Measurements from ENCODE around the gene SDHAF3.
"Not testable (repeated sequence)": the region's sequence is repeated elsewhere in the genome, so short reads cannot be mapped to it uniquely, and the experiment has no call there.

SDHAF3 gene

GRCh38 chr7:97117372-97118188, at the start of gene SDHAF3:
TSS of gene SDHAF3 (plus strand) at chr7:97117698. CDS start at chr7:97117724, 26 bp downstream.
- in situ Hi-C loops (cut with HindIII; ENCODE audit: low pct_ligation_motif_present, low pct_unique_long_range_greater_than_20kb, low sequenced_read_pairs) = no loop called here
- peak; percentile 100 for DNase-seq

GRCh38 chr7:97072025-97072424, 45.5 kb upstream of the SDHAF3 start:
- in situ Hi-C loops (cut with HindIII; ENCODE audit: low pct_ligation_motif_present, low pct_unique_long_range_greater_than_20kb, low sequenced_read_pairs); DNase-seq: not testable (repeated sequence)

GRCh38 chr7:97075928-97076327, 41.6 kb upstream of the SDHAF3 start:
- in situ Hi-C loops (cut with HindIII; ENCODE audit: low pct_ligation_motif_present, low pct_unique_long_range_greater_than_20kb, low sequenced_read_pairs) = no loop called here

GRCh38 chr7:97078023-97078969, 39.2 kb upstream of the SDHAF3 start:
- in situ Hi-C loops (cut with HindIII; ENCODE audit: low pct_ligation_motif_present, low pct_unique_long_range_greater_than_20kb, low sequenced_read_pairs) = no loop called here
- DNase-seq = no peak

More at GRCh38 chr7:97075928-97076327, 41.6 kb upstream of the SDHAF3 start:
- no peak for DNase-seq

GRCh38 chr7:97079300-97079699, 38.2 kb upstream of the SDHAF3 start:
- in situ Hi-C loops (cut with HindIII; ENCODE audit: low pct_ligation_motif_present, low pct_unique_long_range_greater_than_20kb, low sequenced_read_pairs) = no loop called here
- no peak for DNase-seq

- no peak for DNase-seq
- in situ Hi-C loops (cut with HindIII; ENCODE audit: low pct_ligation_motif_present, low pct_unique_long_range_greater_than_20kb, low sequenced_read_pairs) = no loop called here
These were observed 35.8 kb upstream of the SDHAF3 start for GRCh38 chr7:97081521-97082300.

GRCh38 chr7:97088364-97088763, 29.1 kb upstream of the SDHAF3 start:
- in situ Hi-C loops (cut with HindIII; ENCODE audit: low pct_ligation_motif_present, low pct_unique_long_range_greater_than_20kb, low sequenced_read_pairs) = no loop called here

GRCh38 chr7:97089771-97090170, 27.7 kb upstream of the SDHAF3 start:
- no peak for DNase-seq
- in situ Hi-C loops (cut with HindIII; ENCODE audit: low pct_ligation_motif_present, low pct_unique_long_range_greater_than_20kb, low sequenced_read_pairs) = no loop called here

More at GRCh38 chr7:97088364-97088763, 29.1 kb upstream of the SDHAF3 start:
- no peak for DNase-seq

GRCh38 chr7:97090761-97091353, 26.6 kb upstream of the SDHAF3 start:
- DNase-seq = no peak
- in situ Hi-C loops (cut with HindIII; ENCODE audit: low pct_ligation_motif_present, low pct_unique_long_range_greater_than_20kb, low sequenced_read_pairs) = no loop called here

GRCh38 chr7:97094284-97094930, 23.1 kb upstream of the SDHAF3 start:
- DNase-seq = no peak
- in situ Hi-C loops (cut with HindIII; ENCODE audit: low pct_ligation_motif_present, low pct_unique_long_range_greater_than_20kb, low sequenced_read_pairs) = no loop called here

- no peak for DNase-seq
- in situ Hi-C loops (cut with HindIII; ENCODE audit: low pct_ligation_motif_present, low pct_unique_long_range_greater_than_20kb, low sequenced_read_pairs) = no loop called here
These were observed 21.5 kb upstream of the SDHAF3 start for GRCh38 chr7:97096037-97096436.

GRCh38 chr7:97096661-97097060, 20.8 kb upstream of the SDHAF3 start:
- DNase-seq = no peak
- in situ Hi-C loops (cut with HindIII; ENCODE audit: low pct_ligation_motif_present, low pct_unique_long_range_greater_than_20kb, low sequenced_read_pairs) = no loop called here

- peak; percentile 84 for DNase-seq
- in situ Hi-C loops (cut with HindIII; ENCODE audit: low pct_ligation_motif_present, low pct_unique_long_range_greater_than_20kb, low sequenced_read_pairs) = no loop called here
These were observed 12.7 kb upstream of the SDHAF3 start for GRCh38 chr7:97104719-97105238.

- in situ Hi-C loops (cut with HindIII; ENCODE audit: low pct_ligation_motif_present, low pct_unique_long_range_greater_than_20kb, low sequenced_read_pairs) = no loop called here
These were observed 10.2 kb upstream of the SDHAF3 start for GRCh38 chr7:97107192-97107800.

GRCh38 chr7:97116308-97116707, 1.2 kb upstream of the SDHAF3 start:
- in situ Hi-C loops (cut with HindIII; ENCODE audit: low pct_ligation_motif_present, low pct_unique_long_range_greater_than_20kb, low sequenced_read_pairs) = no loop called here

More at GRCh38 chr7:97107192-97107800, 10.2 kb upstream of the SDHAF3 start:
- DNase-seq = no peak

GRCh38 chr7:97117035-97117371, 495 bp upstream of the SDHAF3 start:
- DNase-seq = no peak
- in situ Hi-C loops (cut with HindIII; ENCODE audit: low pct_ligation_motif_present, low pct_unique_long_range_greater_than_20kb, low sequenced_read_pairs) = no loop called here

More at GRCh38 chr7:97116308-97116707, 1.2 kb upstream of the SDHAF3 start:
- no peak for DNase-seq

- in situ Hi-C loops (cut with HindIII; ENCODE audit: low pct_ligation_motif_present, low pct_unique_long_range_greater_than_20kb, low sequenced_read_pairs) = no loop called here
- peak; percentile 49 for DNase-seq
These were observed 914 bp downstream of the SDHAF3 start for GRCh38 chr7:97118306-97118917.
